Measurements from ENCODE around the gene PEAR1.

PEAR1 gene

DNA sequence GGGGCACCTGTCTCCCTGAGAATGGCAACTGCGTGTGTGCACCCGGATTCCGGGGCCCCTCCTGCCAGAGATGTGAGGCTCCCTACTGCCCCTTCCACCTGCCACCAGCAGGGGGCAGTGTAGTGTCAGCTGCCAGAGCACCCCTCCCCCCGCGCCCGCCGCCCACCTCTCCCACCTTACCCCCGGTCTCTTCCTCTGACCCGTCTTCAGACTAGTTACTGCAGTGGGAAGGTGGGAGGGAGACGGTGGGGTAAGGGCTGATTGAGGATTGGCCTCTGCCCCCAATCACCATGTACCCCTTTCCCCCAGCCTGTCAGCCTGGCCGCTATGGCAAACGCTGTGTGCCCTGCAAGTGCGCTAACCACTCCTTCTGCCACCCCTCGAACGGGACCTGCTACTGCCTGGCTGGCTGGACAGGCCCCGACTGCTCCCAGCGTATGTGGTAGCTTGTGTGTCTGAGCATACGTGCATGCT, 16.8 kb downstream of the PEAR1 start:
- Histone ChIP-seq H3K9me3 (ENCODE audit: control insufficient read depth, low read length) (no peaks in the 10 kb centered on the region), H3K27ac (no peak overlapping the region), H2AFZ (no peak overlapping the region), H3K9ac (no peak overlapping the region), H3K79me2 (no peaks in the 10 kb centered on the region), H3K4me1 (no peaks in the 10 kb centered on the region), H3K4me2 (ENCODE audit: low read length) (no peak overlapping the region), H3K27me3 (ENCODE audit: control insufficient read depth, insufficient read depth, low read length) (no peaks in the 10 kb centered on the region), H3K4me3 (ENCODE audit: low read depth, low read length) (no peak overlapping the region), H3K36me3 (ENCODE audit: control insufficient read depth, insufficient read depth, low read length) (no peaks in the 10 kb centered on the region)
- TF ChIP-seq, protein P1, sequence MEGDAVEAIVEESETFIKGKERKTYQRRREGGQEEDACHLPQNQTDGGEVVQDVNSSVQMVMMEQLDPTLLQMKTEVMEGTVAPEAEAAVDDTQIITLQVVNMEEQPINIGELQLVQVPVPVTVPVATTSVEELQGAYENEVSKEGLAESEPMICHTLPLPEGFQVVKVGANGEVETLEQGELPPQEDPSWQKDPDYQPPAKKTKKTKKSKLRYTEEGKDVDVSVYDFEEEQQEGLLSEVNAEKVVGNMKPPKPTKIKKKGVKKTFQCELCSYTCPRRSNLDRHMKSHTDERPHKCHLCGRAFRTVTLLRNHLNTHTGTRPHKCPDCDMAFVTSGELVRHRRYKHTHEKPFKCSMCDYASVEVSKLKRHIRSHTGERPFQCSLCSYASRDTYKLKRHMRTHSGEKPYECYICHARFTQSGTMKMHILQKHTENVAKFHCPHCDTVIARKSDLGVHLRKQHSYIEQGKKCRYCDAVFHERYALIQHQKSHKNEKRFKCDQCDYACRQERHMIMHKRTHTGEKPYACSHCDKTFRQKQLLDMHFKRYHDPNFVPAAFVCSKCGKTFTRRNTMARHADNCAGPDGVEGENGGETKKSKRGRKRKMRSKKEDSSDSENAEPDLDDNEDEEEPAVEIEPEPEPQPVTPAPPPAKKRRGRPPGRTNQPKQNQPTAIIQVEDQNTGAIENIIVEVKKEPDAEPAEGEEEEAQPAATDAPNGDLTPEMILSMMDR (IDR thresholded peaks at IDR 0.05), result peak; percentile 52

DNA sequence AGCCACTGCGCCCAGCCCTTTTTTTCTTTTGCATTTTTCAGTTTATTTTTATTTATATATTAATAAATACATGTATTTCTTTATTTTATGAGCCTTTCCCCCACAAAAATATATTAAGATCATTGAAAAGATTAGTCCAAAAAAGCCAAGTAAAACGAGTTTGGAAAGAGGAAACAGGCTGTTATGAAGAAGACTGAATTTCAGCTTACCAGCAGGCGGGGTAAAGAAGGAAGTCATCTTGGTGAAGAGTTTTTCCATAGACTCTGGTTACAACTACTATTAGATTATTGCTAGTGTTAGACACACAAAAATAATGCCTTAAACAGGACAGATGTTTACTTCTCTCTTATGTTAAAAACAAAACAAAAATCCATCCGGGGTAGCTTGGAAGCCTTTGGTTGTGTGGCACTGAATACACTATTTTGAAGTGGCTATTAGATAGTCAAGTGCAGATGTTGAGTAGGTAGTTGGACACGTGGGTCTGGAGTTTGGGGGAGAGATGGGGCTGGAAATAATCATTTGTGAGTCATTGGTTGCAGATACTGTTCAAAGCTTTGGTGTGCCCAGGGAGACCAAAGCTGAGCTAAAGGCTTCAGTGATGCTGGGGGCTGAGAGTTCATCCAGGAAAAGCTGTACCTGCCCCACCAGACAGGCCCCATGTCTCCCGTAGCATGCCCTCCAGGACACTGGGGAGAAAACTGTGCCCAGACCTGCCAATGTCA, 18.2 kb downstream of the PEAR1 start:
- no peak overlapping the region for H3K9ac ChIP-seq
- TF ChIP-seq, protein P1 (IDR thresholded peaks at IDR 0.05), result no peak
- no peaks in the 10 kb centered on the region for H3K9me3 ChIP-seq (ENCODE audit: control insufficient read depth, low read length)
- H3K4me3 ChIP-seq (ENCODE audit: low read depth, low read length), result no peak overlapping the region
- H2AFZ ChIP-seq, result no peak overlapping the region
- H3K36me3 ChIP-seq (ENCODE audit: control insufficient read depth, insufficient read depth, low read length), result no peaks in the 10 kb centered on the region
- no peak overlapping the region for H3K27ac ChIP-seq
- H3K27me3 ChIP-seq (ENCODE audit: control insufficient read depth, insufficient read depth, low read length), result no peaks in the 10 kb centered on the region
- no peaks in the 10 kb centered on the region for H3K4me1 ChIP-seq
- no peaks in the 10 kb centered on the region for H3K79me2 ChIP-seq
- no peak overlapping the region for H3K4me2 ChIP-seq (ENCODE audit: low read length)

DNA sequence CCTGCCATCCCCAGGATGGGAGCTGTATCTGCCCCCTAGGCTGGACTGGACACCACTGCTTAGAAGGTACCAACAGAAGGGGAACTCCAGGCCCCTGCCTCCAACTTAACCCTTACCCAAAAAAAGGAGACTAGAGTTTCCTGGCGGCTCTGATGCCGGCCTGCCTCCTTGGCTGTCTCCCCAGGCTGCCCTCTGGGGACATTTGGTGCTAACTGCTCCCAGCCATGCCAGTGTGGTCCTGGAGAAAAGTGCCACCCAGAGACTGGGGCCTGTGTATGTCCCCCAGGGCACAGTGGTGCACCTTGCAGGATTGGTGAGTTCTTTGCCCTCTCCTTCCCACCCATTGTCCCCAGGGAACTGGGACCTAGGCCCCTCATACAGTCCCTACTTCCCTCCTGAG, 18.8 kb downstream of the PEAR1 start:
- no peaks in the 10 kb centered on the region for H3K79me2 ChIP-seq
- H2AFZ ChIP-seq, result no peak overlapping the region
- no peaks in the 10 kb centered on the region for H3K36me3 ChIP-seq (ENCODE audit: control insufficient read depth, insufficient read depth, low read length)
- H3K27ac ChIP-seq, result no peak overlapping the region
- TF ChIP-seq, protein P1 (IDR thresholded peaks at IDR 0.05), result no peak
- no peak overlapping the region for H3K4me3 ChIP-seq (ENCODE audit: low read depth, low read length)
- H3K4me1 ChIP-seq, result no peaks in the 10 kb centered on the region
- no peaks in the 10 kb centered on the region for H3K27me3 ChIP-seq (ENCODE audit: control insufficient read depth, insufficient read depth, low read length)
- H3K4me2 ChIP-seq (ENCODE audit: low read length), result no peak overlapping the region
- no peaks in the 10 kb centered on the region for H3K9me3 ChIP-seq (ENCODE audit: control insufficient read depth, low read length)
- H3K9ac ChIP-seq, result no peak overlapping the region

DNA sequence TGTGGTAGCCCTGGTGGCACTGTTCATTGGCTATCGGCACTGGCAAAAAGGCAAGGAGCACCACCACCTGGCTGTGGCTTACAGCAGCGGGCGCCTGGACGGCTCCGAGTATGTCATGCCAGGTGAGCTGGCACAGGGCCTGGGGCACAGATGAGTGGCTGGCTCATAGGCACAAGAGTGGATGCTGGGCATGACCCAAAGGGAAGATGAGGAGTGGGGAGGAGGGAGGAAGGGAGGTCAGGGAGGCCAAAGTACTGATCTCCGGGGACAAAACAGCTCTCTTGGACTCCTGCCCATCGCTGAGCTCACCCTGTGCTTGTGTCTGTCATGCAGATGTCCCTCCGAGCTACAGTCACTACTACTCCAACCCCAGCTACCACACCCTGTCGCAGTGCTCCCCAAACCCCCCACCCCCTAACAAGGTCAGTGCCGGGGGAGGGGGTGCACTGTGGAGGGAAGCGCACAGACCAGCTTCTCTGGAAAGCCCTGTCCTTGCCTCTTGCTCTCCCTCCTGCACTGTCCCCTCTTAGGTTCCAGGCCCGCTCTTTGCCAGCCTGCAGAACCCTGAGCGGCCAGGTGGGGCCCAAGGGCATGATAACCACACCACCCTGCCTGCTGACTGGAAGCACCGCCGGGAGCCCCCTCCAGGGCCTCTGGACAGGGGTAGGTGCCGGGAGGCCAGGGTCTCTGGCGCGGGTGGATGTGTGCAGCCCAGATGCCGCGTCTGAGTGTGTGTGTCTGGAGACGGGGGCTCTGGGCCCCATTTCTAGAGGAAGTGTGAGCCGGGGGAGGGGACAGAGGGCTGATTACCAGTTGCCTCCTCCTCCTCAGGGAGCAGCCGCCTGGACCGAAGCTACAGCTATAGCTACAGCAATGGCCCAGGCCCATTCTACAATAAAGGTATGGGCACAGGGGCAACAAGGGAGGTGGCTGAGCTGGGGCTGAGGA, 19.6 kb downstream of the PEAR1 start:
- H3K4me1 ChIP-seq, result no peaks in the 10 kb centered on the region
- H3K36me3 ChIP-seq (ENCODE audit: control insufficient read depth, insufficient read depth, low read length), result no peaks in the 10 kb centered on the region
- no peak overlapping the region for H2AFZ ChIP-seq
- no peak overlapping the region for H3K4me3 ChIP-seq (ENCODE audit: low read depth, low read length)
- H3K27me3 ChIP-seq (ENCODE audit: control insufficient read depth, insufficient read depth, low read length), result no peaks in the 10 kb centered on the region
- H3K9ac ChIP-seq, result no peak overlapping the region
- H3K4me2 ChIP-seq (ENCODE audit: low read length), result no peak overlapping the region
- H3K9me3 ChIP-seq (ENCODE audit: control insufficient read depth, low read length), result no peaks in the 10 kb centered on the region
- TF ChIP-seq, protein P1 (IDR thresholded peaks at IDR 0.05), result no peak
- no peaks in the 10 kb centered on the region for H3K79me2 ChIP-seq
- H3K27ac ChIP-seq, result no peak overlapping the region

Data from parathyroid adenoma (tissue), 2 donors.